GM23248 (cell line): ENCODE measurements around the gene HEPN1.

Experiments used
- EZH2 ChIP-seq: fragments of 200-600 bp; sonication (generic); IDR thresholded peaks from 2 replicates; pipeline ENCODE4 v1.6.1; 2018; ENCODE audit warnings: antibody characterized with exemption, mild to moderate bottlenecking; ENCODE audit not compliant: insufficient read depth, poor library complexity, severe bottlenecking
- EZH2phosphoT487 ChIP-seq: fragments of 200-600 bp; sonication (generic); IDR thresholded peaks from 2 replicates; pipeline ENCODE4 v1.6.1; 2018; ENCODE audit warnings: antibody characterized with exemption, moderate library complexity, mild to moderate bottlenecking, low read depth; ENCODE audit not compliant: insufficient read depth

DNA sequence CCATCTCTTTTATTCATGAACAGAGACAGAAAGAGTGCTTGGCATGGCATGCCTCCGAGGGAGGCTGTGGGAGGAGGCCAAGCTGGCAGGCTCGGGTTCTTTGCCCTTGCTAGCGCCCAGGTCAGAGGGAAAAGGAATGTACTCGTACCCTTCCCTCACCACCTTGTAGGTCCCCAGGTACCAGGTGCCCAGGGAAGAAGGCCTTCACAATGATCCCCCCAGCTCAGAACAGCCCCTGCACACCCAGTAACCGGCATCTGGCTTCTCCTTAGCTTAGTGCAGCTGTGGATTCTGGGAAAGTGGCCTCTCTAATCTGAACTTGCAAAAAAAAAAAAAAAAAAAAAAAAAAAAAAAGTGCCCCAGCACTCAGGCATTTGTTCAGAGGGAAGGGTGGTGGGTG, 1.3 kb downstream of the HEPN1 start:
- no peak for TF ChIP-seq EZH2
- no peak for TF ChIP-seq EZH2phosphoT487
